ENCODE data around the gene SLC36A2.

The SLC36A2 gene

GRCh38 chr5:151283120-151283825, 64.1 kb downstream of the SLC36A2 start:
- peak; percentile 32 for DNase-seq (ENCODE audit: low spot score)

- no peak for DNase-seq (ENCODE audit: low spot score)
These were observed 66.2 kb downstream of the SLC36A2 start for GRCh38 chr5:151281001-151281639.

- DNase-seq (ENCODE audit: low spot score): no peak
These were observed 66.9 kb downstream of the SLC36A2 start for GRCh38 chr5:151280443-151280842.

DNA sequence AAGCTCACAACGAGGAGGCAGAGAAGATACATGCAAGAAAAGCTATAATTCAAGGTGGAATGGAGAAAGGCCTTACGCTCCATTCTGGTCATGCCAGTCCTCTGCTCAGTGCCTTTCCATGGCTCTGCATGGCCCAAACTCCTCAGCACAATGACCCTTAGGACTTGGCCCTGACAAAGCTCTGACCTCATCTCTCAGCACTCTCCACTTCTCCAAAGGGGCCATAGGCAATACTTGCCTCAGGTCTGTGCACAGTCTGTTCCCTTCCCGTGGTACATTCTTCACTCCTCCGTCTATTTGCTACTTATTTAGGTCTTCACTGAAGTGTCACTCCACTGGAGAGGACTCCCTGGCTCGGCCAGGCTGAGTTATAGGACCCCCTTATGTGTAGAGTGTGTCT, 68.5 kb downstream of the SLC36A2 start:
- DNase-seq (ENCODE audit: low spot score): no peak

DNA sequence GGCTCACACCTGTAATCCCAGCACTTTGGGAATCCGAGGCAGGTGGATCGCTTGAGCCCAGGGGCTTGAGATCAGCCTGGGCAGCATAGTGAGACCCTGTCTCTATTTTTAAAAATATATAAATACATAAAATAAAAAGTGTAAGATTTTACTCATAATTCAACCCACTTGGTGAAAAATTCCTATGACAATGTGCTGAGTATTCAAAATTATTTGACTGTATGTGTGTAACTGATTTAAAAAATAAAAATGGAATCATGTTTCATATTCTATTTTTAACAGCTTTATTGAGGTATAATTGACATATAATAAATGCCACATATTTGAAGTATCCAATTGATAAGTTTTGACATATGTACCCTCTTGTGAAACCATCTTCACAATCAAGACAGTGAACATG, 71.6 kb downstream of the SLC36A2 start:
- no peak for DNase-seq (ENCODE audit: low spot score)

- DNase-seq (ENCODE audit: low spot score): no peak
These were observed 72.7 kb downstream of the SLC36A2 start for GRCh38 chr5:151274666-151275065.

DNA sequence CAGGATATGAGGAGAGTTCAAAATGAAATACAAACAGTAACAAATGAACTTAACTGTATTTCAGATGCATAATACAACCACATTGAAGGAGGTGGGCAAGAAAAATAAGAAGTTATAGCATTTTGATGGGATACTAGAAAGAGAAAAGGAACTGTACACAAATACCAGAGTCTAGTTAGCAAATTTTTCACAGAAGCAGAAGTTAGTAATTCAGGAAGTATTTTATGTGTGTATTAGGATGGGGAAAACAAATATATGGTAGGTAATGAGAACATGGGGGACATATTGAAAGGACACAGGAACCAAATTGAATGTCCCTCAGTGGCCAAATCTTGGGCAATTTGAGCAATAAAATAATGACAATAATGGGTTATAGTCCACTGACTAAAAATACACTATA, 76.0 kb downstream of the SLC36A2 start:
- DNase-seq (ENCODE audit: low spot score): no peak

GRCh38 chr5:151270599-151270998, 76.8 kb downstream of the SLC36A2 start:
- DNase-seq (ENCODE audit: low spot score): no peak

- no peak for DNase-seq (ENCODE audit: low spot score)
These were observed 79.7 kb downstream of the SLC36A2 start for GRCh38 chr5:151267491-151268260.

Measured in SW480 (cell line).